NCI-H2171 treated with DMSO at 0.1 percent for 48 hours (cell line): ENCODE data around the gene FLOT1.
"Not testable (repeated sequence)": the region's sequence is repeated elsewhere in the genome, so short reads cannot be mapped to it uniquely, and the experiment has no call there.

ENCODE experiments used
- DNase-seq: peaks from one replicate; lab custom pipeline; 2025; lab: John Stamatoyannopoulos, UW

The FLOT1 gene

GRCh38 chr6:30747300-30747687 lies 4.8 kb upstream of the FLOT1 start:
- DNase-seq, result no peak

- DNase-seq, result peak; percentile 87
Observed at GRCh38 chr6:30744054-30744805, 1.7 kb upstream of the FLOT1 start, which contains the start of gene IER3. TSS of gene IER3 (minus strand) at chr6:30744547. CDS start at chr6:30744518, 29 bp downstream.

DNA sequence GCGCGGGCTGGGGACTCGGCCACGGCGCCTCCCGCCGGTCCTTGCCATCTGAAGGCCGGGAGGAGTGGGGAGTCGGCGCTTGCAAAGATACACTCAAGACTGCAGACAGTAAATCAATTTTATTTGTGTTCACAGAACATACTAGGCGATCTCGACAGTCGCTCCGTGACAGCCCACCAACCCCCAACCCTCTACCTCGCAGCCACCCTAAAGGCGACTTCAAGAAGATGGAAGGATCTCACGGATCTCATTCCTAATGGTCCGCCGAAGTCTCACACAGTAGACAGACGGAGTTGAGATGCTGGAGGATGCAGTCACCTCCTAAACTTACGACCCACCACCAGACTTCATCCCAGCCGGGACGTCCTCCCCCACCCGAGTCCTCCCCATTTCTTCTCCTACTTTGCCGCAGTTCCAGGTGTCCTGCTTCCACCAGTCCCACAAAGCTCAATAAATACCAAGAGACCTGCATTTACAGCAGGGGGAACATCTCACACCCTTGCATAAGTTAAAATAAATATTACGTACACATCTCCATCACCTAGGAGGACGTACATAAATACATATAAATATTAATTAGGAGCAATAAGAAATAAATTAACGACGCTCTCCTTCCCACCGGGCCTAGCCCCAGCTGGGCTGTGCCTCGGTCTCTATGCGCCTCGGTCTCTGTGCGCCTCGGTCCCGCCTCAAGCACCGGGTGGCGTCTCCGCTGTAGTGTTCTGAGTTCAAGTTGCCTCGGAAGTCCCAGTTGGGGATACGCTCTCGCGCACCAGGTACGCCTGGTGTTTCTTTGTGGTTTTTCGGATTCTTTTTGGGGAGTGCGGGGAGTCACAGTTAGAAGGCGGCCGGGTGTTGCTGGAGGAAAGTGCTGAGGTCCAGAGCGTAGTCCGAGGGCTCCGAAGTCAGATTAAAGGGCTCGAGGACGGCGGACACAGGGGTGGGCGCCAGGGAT lies 889 bp upstream of the FLOT1 start:
- DNase-seq, result peak; percentile 13

- DNase-seq, result no peak
Observed at GRCh38 chr6:30741789-30742315, 635 bp downstream of the FLOT1 start.

- no peak for DNase-seq
Observed at GRCh38 chr6:30741063-30741779, 1.3 kb downstream of the FLOT1 start.

- no peak for DNase-seq
Observed at GRCh38 chr6:30740540-30740870, 2.0 kb downstream of the FLOT1 start.

DNA sequence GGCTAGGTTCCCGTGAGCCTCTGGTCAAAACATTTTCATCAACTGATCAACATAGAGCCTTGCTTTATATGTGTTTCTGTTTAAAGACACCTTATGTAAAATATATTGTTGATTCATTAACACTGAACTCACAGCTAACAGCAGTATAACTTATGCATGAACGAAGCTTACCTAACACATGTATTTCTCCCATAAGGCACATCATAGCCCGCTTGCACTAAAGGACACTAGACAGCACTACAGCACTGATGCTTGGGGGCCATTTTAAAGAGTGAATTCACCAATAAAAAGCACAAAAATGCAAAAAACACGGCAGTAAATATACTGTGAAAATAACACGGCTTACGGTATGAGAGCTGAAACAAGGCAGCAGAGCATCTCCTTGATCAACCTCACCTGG lies 4.0 kb downstream of the FLOT1 start:
- no peak for DNase-seq

DNA sequence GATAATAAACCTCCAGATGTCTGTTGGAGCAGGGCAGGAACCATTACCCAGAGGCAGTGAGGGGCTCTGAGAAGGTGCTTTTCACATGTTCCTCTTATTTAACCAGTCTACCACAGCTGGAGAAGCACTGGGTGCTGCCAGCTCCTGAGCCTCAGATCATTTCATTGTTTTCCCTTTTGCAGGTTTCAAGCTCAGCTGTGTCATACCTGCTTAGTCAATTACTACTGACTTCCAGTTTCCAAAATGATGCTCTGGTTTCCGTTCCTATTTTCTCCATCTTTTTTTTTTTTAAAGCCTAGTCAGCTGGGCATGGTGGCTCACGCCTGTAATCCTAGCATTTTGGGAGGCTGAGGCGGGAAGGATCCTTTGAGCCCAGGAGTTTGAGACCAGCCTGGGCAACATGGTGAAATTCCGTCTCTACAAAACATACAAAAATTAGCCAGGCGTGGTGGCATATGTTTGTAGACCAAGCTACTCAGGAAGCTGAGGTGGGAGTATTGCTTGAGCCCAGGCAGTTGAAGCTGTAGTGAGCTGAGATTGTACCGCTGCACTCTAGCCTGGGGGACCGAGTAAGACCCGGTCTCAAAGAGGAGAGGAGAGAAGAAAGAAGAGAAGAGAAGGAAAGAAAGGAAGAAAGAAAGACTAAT lies 6.7 kb downstream of the FLOT1 start:
- no peak for DNase-seq

DNA sequence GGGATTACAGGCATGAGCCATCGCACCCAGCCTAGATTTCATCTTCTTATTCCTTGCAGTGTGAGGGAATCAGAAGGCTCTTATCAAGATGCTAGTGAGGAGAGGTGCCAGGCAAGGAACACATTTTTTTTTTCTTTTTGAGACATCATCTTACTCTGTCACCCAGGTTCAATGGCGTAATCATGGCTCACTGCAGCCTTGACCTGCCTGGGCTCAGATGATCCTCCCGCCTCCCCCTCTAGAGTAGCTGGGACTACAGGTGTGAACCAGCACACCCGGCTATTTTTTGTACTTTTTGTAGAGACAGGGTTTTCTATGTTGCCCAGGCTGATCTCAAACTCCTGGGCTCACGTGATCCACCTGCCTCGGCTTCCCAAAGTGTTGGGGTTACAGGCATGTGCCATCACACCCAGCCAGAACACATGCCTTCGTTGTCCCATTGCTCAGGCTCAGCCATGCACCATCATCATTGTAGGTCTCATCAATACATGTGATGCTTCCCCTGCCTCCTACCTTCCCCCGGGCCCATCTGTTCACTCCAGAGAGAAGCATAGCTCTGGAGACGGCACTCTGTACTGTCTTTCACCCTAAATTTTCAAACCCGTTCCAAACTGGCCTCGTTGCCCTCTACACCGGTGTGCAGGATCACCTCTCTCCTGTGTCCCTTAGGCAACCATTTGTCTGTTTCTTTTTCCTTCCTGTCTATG lies 10.1 kb downstream of the FLOT1 start:
- DNase-seq, result no peak

- DNase-seq, result peak; percentile 95
Observed at GRCh38 chr6:30730601-30731435, 11.7 kb downstream of the FLOT1 start.

GRCh38 chr6:30727920-30728553 lies 14.4 kb downstream of the FLOT1 start:
- DNase-seq, result peak; percentile 49

- peak; percentile 30 for DNase-seq
Observed at GRCh38 chr6:30726506-30727413, 15.7 kb downstream of the FLOT1 start.

DNA sequence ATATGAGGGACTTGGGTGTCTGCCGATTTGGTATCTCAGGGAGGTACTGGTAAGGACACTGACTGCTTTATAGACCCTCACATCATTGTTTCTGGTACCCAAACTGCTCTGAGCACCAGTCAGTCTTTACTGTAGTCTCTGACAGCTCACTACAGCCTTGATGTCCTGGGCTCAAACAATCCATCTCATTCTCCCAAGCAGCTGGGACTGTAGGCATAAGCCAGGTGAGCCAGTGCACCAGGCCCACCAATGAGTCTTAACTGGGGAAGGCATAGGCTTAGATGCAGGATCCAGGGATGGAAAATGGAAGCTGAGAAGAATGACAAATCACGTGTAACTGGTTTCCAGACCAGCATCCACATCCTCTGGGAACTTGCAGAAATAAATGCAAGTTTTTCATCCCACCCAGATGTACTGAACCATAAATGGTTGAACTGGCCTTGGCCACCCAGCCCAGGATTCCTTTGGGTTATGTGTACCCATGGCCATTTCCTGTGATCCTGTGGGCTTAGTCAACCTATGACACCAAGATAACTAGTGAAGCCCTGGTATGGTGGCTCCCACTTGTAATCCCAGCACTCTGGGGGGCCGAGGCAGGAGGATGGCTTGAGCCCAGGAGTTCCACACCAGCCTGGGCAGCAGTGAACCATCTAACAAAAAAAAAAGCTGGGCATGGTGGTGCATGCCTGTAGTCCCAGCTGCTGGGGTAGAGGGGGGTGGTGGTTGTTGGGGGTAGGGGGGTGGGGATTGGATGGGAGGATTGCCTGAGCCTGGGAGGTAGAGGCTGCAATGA lies 16.6 kb downstream of the FLOT1 start:
- DNase-seq, result peak; percentile 67

DNA sequence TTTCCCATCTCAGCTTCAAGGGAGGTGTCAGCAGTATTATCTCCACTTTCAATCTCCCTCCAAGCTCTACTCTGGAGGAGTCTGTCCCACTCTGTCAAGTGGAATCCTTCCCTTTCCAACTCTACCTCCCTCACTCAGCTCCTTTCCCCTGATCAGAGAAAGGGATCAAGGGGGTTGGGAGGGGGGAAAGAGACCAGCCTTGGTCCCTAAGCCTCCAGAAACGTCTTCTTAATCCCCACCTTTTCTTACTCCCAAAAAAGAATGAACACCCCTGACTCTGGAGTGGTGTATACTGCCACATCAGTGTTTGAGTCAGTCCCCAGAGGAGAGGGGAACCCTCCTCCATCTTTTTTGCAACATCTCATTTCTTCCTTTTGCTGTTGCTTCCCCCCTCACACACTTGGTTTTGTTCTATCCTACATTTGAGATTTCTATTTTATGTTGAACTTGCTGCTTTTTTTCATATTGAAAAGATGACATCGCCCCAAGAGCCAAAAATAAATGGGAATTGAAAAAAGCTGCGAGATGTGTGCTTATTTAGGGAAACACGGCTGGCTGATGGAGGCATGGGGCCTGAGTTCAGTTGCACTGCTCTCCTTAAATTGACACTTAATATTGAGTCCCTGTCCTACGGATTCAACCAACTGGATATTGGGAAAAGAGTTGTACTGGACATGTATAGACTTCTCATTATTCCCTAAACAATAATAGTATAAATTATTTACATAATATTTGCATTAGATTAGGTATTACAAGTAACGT lies 17.4 kb downstream of the FLOT1 start:
- DNase-seq, result peak; percentile 42

DNA sequence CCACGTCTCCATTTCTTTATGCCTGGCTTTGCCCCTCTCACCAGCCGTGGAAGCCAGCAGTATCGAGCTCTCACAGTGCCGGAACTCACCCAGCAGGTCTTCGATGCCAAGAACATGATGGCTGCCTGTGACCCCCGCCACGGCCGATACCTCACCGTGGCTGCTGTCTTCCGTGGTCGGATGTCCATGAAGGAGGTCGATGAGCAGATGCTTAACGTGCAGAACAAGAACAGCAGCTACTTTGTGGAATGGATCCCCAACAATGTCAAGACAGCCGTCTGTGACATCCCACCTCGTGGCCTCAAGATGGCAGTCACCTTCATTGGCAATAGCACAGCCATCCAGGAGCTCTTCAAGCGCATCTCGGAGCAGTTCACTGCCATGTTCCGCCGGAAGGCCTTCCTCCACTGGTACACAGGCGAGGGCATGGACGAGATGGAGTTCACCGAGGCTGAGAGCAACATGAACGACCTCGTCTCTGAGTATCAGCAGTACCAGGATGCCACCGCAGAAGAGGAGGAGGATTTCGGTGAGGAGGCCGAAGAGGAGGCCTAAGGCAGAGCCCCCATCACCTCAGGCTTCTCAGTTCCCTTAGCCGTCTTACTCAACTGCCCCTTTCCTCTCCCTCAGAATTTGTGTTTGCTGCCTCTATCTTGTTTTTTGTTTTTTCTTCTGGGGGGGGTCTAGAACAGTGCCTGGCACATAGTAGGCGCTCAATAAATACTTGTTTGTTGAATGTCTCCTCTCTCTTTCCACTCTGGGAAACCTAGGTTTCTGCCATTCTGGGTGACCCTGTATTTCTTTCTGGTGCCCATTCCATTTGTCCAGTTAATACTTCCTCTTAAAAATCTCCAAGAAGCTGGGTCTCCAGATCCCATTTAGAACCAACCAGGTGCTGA lies 18.4 kb downstream of the FLOT1 start:
- DNase-seq, result not testable (repeated sequence)
